BLaER1 treated with 17β-estradiol and CSF1 and Interleukin-3, amounts not matched to agents 10 nM and 100 nM (cell line): Measurements from ENCODE around the gene GNAT1.

Experiments
- H3K27ac ChIP-seq, 11 experiments: shearing (Covaris generic); formaldehyde crosslinking; 2 replicates each; pipeline ENCODE4 v1.8.1; 2022
- H3K27me3 ChIP-seq, 11 experiments: shearing (Covaris generic); formaldehyde crosslinking; 2 replicates each; pipeline ENCODE4 v1.8.1; 2022
- H3K36me3 ChIP-seq, 11 experiments: shearing (Covaris generic); formaldehyde crosslinking; 2 replicates each; pipeline ENCODE4 v1.8.1; 2022
- H3K4me1 ChIP-seq, 10 experiments: shearing (Covaris generic); formaldehyde crosslinking; 2 replicates each; pipeline ENCODE4 v1.8.1; 2022
- H3K4me2 ChIP-seq, 11 experiments: shearing (Covaris generic); formaldehyde crosslinking; 2 replicates each; pipeline ENCODE4 v1.8.1; 2022
- H3K4me3 ChIP-seq, 10 experiments: shearing (Covaris generic); formaldehyde crosslinking; 2 replicates each; pipeline ENCODE4 v1.8.1; 2022
- H3K9ac ChIP-seq, 11 experiments: shearing (Covaris generic); formaldehyde crosslinking; 2 replicates each; pipeline ENCODE4 v1.8.1; 2022
- H3K9me3 ChIP-seq, 11 experiments: shearing (Covaris generic); formaldehyde crosslinking; replicated peaks in 1 of 11; 2 replicates each; pipeline ENCODE4 v1.8.1; 2022
- H4K20me1 ChIP-seq, 11 experiments: shearing (Covaris generic); formaldehyde crosslinking; 2 replicates each; pipeline ENCODE4 v1.8.1; 2022
- Cebpa-rat ChIP-seq, 11 experiments: shearing (Covaris generic); IDR thresholded peaks; 2 replicates each; pipeline ENCODE4 v1.8.1; 2022

Gene GNAT1

DNA sequence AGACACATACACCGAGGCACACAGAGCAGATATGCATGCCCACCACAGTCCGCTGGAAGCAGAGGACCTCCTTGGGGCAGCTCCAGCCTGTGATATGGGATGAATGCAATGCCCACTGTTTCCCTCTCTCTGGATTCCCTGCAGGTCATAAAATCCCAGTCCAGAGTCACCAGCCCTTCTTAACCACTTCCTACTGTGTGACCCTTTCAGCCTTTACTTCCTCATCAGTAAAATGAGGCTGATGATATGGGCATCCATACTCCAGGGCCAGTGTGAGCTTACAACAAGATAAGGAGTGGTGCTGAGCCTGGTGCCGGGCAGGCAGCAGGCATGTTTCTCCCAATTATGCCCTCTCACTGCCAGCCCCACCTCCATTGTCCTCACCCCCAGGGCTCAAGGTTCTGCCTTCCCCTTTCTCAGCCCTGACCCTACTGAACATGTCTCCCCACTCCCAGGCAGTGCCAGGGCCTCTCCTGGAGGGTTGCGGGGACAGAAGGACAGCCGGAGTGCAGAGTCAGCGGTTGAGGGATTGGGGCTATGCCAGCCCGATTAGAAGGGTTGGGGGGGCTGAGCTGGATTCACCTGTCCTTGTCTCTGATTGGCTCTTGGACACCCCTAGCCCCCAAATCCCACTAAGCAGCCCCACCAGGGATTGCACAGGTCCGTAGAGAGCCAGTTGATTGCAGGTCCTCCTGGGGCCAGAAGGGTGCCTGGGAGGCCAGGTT lies at the start of gene GNAT1:
Gene GNAT1 (plus strand): TSS at position 675 of the 725 bp plus-strand sequence. CDS start 116 bp downstream, outside the sequence.
- H3K4me2 ChIP-seq, result peak within 1 kb of the TSS in 10 of 11 experiments; percentile 1 to 75 (median 62); a peak in 17 of 22 replicates

GRCh38 chr3:50146316-50146901 lies 45.0 kb upstream of the GNAT1 start:
- no peak overlapping the region for H3K9ac ChIP-seq
- no peak overlapping the region for H3K4me2 ChIP-seq
- no peak overlapping the region for H3K4me3 ChIP-seq
- H3K4me1 ChIP-seq, result peaks cover 0 to 16% (median 11%) of the 10 kb centered on the region in 10 experiments; a peak in 14 of 20 replicates
- H3K27me3 ChIP-seq, result no peaks in the 10 kb centered on the region
- no peak for TF ChIP-seq Cebpa-rat (IDR thresholded peaks at IDR 0.05)
- no peaks in the 10 kb centered on the region for H3K9me3 ChIP-seq
- H4K20me1 ChIP-seq, result no peaks in the 10 kb centered on the region
- H3K36me3 ChIP-seq, result no peaks in the 10 kb centered on the region
- no peak overlapping the region for H3K27ac ChIP-seq

More for the DNA sequence above, at the start of gene GNAT1:
- H3K9ac ChIP-seq, result peak within 1 kb of the TSS in 3 of 11 experiments; percentile 11 to 37 (median 25); a peak in 2 of 22 replicates
- H3K27me3 ChIP-seq, result peaks cover 22 to 35% (median 32%) of the 10 kb centered on the region in 11 experiments
- no peak for TF ChIP-seq Cebpa-rat (IDR thresholded peaks at IDR 0.05)
- no peaks in the 10 kb centered on the region for H3K9me3 ChIP-seq
- H3K36me3 ChIP-seq, result peaks cover 0 to 19% (median 6%) of the 10 kb centered on the region in 11 experiments; a peak in 8 of 22 replicates
- peak within 1 kb of the TSS in 3 of 11 experiments; percentile 14 to 24 (median 17); a peak in 3 of 22 replicates for H3K27ac ChIP-seq
- H4K20me1 ChIP-seq, result peaks cover 0 to 34% (median 0%) of the 10 kb centered on the region in 11 experiments; a peak in 11 of 22 replicates
- peaks cover 26 to 48% (median 38%) of the 10 kb centered on the region in 10 experiments for H3K4me1 ChIP-seq
- no peak within 1 kb of the TSS for H3K4me3 ChIP-seq

- H4K20me1 ChIP-seq, result 0 out of 22 replicates have a peak, but pooled peaks cover 0 to under 1% (median 0%) of the 10 kb centered on the region in 11 experiments
- no peak overlapping the region for H3K4me3 ChIP-seq
- peaks cover 0 to 11% (median 5%) of the 10 kb centered on the region in 10 experiments; a peak in 9 of 20 replicates for H3K4me1 ChIP-seq
- no peak overlapping the region for H3K9ac ChIP-seq
- no peaks in the 10 kb centered on the region for H3K27me3 ChIP-seq
- no peak for TF ChIP-seq Cebpa-rat (IDR thresholded peaks at IDR 0.05)
- H3K36me3 ChIP-seq, result no peaks in the 10 kb centered on the region
- H3K9me3 ChIP-seq, result no peaks in the 10 kb centered on the region
- no peak overlapping the region for H3K4me2 ChIP-seq
- H3K27ac ChIP-seq, result no peak overlapping the region
Measured at GRCh38 chr3:50147016-50147415, 44.4 kb upstream of the GNAT1 start.

GRCh38 chr3:50147447-50147846 lies 44.0 kb upstream of the GNAT1 start:
- TF ChIP-seq Cebpa-rat (IDR thresholded peaks at IDR 0.05), result no peak
- no peaks in the 10 kb centered on the region for H3K27me3 ChIP-seq

DNA sequence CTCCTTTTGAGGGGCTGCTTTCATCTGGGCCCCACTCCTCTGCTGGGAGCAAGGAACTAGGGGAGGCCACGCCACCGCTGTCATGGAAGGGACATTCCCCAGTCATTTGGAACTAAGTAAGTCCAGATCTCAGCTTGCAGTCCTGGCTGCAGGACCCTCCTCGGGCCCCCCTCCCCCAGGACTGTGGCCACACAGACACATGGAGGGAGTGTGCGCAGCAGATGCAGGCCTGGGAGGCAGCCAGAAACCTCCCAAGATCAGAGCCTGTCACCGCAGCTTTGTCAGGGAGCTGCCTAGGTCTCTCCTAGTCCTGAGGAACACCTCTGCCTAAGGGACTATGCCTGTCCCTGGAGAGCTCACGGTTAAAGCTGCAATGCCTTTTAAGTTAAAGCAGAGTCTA lies 43.5 kb upstream of the GNAT1 start:
- no peak for TF ChIP-seq Cebpa-rat (IDR thresholded peaks at IDR 0.05)
- H3K4me3 ChIP-seq, result no peak overlapping the region
- no peak overlapping the region for H3K27ac ChIP-seq

More at GRCh38 chr3:50147447-50147846, 44.0 kb upstream of the GNAT1 start:
- no peaks in the 10 kb centered on the region for H3K9me3 ChIP-seq
- H3K27ac ChIP-seq, result no peak overlapping the region
- H3K9ac ChIP-seq, result no peak overlapping the region
- H3K36me3 ChIP-seq, result no peaks in the 10 kb centered on the region
- H4K20me1 ChIP-seq, result peaks cover 0 to 5% (median 0%) of the 10 kb centered on the region in 11 experiments; a peak in 1 of 22 replicates
- no peak overlapping the region for H3K4me3 ChIP-seq
- no peak overlapping the region for H3K4me2 ChIP-seq
- H3K4me1 ChIP-seq, result peaks cover 0 to 7% (median under 1%) of the 10 kb centered on the region in 10 experiments; a peak in 3 of 20 replicates

GRCh38 chr3:50150404-50150750 lies 41.0 kb upstream of the GNAT1 start:
- Histone ChIP-seq H3K4me3 (no peak overlapping the region), H3K4me1 (peaks cover 6 to 13% (median 9%) of the 10 kb centered on the region in 10 experiments; a peak in 18 of 20 replicates), H3K27ac (no peak overlapping the region), H3K9ac (no peak overlapping the region), H4K20me1 (peaks cover 0 to 14% (median 3%) of the 10 kb centered on the region in 11 experiments; a peak in 8 of 22 replicates), H3K36me3 (no peaks in the 10 kb centered on the region), H3K4me2 (no peak overlapping the region), H3K27me3 (peaks cover 7 to 19% (median 13%) of the 10 kb centered on the region in 11 experiments; a peak in 20 of 22 replicates), H3K9me3 (no peaks in the 10 kb centered on the region)
- no peak for TF ChIP-seq Cebpa-rat (IDR thresholded peaks at IDR 0.05)

More for the DNA sequence above, 43.5 kb upstream of the GNAT1 start:
- H3K27me3 ChIP-seq, result 0 out of 22 replicates have a peak, but pooled peaks cover 0 to under 1% (median 0%) of the 10 kb centered on the region in 11 experiments
- H3K36me3 ChIP-seq, result no peaks in the 10 kb centered on the region
- no peaks in the 10 kb centered on the region for H3K9me3 ChIP-seq
- H3K9ac ChIP-seq, result 0 out of 22 replicates have a peak overlapping the region, but pooled peaks of 1 of the 11 experiments have one; percentile 23
- H3K4me2 ChIP-seq, result no peak overlapping the region
- H3K4me1 ChIP-seq, result peaks cover 0 to 6% (median 0%) of the 10 kb centered on the region in 10 experiments; a peak in 2 of 20 replicates
- H4K20me1 ChIP-seq, result peaks cover 0 to 5% (median 0%) of the 10 kb centered on the region in 11 experiments; a peak in 1 of 22 replicates

DNA sequence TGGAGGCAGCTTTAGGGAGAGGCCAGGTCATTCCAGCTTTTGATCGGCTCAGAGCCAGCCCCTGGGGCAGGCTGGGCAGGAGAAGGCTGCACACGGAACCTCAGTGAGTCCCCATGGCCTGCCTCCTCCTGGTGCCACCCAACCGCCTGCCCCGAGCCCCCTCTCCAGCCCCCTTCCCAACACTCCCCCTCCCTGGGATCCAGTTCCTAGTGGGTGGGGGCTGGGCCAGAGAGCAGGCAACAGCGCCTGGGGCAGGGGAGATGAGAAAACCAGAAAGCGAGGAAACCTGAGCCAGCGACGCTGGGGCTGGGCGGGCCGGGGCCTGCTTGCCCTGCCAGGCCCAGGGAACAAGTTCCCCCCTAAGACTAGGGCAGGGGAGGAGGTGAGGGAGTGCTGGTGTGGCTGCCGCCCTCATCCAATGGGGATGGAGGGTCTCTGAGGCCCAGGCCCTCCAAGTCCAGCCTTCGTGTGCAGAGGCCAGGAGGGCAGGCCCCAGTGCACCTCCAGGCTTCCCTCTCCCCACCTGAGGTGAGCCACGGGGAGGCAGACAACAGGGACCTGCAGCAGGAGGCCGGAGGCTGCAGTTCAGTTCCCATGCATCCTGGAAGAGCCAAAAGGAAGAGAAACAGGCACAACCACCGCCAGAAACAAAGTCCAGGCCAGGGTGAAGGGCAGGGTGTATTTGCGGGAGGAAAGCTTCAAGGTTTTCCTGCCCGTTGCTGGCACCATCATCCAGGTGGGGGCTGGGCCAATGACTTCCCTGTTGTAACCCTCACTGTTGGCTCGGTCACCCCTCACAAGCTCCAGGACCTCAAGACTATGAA lies 40.3 kb upstream of the GNAT1 start:
- no peak overlapping the region for H3K4me2 ChIP-seq
- no peaks in the 10 kb centered on the region for H3K36me3 ChIP-seq
- no peak for TF ChIP-seq Cebpa-rat (IDR thresholded peaks at IDR 0.05)
- no peaks in the 10 kb centered on the region for H3K9me3 ChIP-seq
- H3K27ac ChIP-seq, result no peak overlapping the region
- H3K4me1 ChIP-seq, result peaks cover 12 to 20% (median 16%) of the 10 kb centered on the region in 10 experiments
- peaks cover 0 to 21% (median 10%) of the 10 kb centered on the region in 11 experiments; a peak in 11 of 22 replicates for H4K20me1 ChIP-seq
- no peak overlapping the region for H3K4me3 ChIP-seq
- peaks cover 7 to 26% (median 15%) of the 10 kb centered on the region in 11 experiments; a peak in 20 of 22 replicates for H3K27me3 ChIP-seq
- H3K9ac ChIP-seq, result no peak overlapping the region

DNA sequence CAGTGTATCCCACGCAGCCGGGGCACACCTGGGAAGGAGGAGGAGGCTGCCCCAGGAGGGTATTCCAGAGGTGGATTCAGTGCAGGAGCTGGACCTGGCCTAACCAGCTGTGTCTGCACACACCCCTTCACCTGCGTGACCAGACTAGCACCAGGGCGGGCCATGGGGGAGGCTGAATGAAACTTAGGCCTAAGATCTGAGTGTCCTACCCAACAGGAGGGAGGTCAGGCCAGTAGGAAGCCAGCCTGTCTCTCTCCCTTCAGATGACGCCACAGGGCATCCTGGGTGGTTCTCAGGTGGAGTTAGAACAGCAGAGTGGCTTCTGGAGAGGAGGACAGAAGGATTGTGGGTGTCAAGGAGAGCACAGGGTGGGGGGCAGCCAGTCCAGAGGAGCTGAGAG lies 39.7 kb upstream of the GNAT1 start:
- no peak overlapping the region for H3K27ac ChIP-seq
- peaks cover 19 to 27% (median 22%) of the 10 kb centered on the region in 10 experiments for H3K4me1 ChIP-seq
- peaks cover 0 to 28% (median 16%) of the 10 kb centered on the region in 11 experiments; a peak in 12 of 22 replicates for H4K20me1 ChIP-seq
- peaks cover 7 to 30% (median 15%) of the 10 kb centered on the region in 11 experiments; a peak in 20 of 22 replicates for H3K27me3 ChIP-seq
- no peaks in the 10 kb centered on the region for H3K9me3 ChIP-seq
- no peak overlapping the region for H3K9ac ChIP-seq
- no peak overlapping the region for H3K4me2 ChIP-seq
- no peak overlapping the region for H3K4me3 ChIP-seq
- TF ChIP-seq Cebpa-rat (IDR thresholded peaks at IDR 0.05), result no peak
- H3K36me3 ChIP-seq, result no peaks in the 10 kb centered on the region
